GM13976 (cell line): ENCODE data around the gene TKTL2.
"Not testable (repeated sequence)": the region's sequence is repeated elsewhere in the genome, so short reads cannot be mapped to it uniquely, and the experiment has no call there.

ENCODE experiments used
- DNase-seq: peaks from one replicate; pipeline ENCODE4 v3.0.0; 2012; ENCODE audit warnings: low spot score
- in situ Hi-C: fragments of 300-500 bp; cut with MboI; formaldehyde crosslinking; loops from one replicate; pipeline ENCODE4 v1.12.0; 2022; ENCODE audit warnings: low sequenced_read_pairs, mixed read lengths, inconsistent platforms; ENCODE audit not compliant: unreplicated experiment
- TF ChIP-seq, protein P1 (sequence below): IDR thresholded peaks from 2 replicates; pipeline ENCODE4 v1.5.1; 2012; ENCODE audit warnings: borderline replicate concordance, mild to moderate bottlenecking; ENCODE audit not compliant: insufficient read depth; ENCODE audit errors: extremely low read depth, missing control alignments, control extremely low read depth

The TKTL2 gene

DNA sequence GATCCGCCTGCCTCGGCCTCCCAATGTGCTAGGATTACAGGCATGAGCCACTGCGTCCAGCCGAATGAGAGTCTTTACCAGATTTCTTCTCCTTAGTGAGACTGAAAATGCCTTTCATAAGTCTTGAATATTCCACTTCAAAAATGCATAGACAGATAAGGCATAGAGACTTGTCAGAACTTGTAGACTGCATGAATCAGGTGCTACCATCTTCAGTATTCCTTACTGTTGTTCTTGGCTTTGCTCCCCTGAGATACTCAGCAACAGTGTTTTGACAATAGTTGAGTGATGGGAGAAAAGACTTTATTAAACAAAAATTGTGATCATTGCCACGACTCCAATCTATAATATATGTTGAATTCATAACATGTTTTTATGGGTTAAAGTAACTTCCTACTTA lies 11.0 kb downstream of the TKTL2 start:
- in situ Hi-C loops: no loop called here
- TF ChIP-seq, protein P1, sequence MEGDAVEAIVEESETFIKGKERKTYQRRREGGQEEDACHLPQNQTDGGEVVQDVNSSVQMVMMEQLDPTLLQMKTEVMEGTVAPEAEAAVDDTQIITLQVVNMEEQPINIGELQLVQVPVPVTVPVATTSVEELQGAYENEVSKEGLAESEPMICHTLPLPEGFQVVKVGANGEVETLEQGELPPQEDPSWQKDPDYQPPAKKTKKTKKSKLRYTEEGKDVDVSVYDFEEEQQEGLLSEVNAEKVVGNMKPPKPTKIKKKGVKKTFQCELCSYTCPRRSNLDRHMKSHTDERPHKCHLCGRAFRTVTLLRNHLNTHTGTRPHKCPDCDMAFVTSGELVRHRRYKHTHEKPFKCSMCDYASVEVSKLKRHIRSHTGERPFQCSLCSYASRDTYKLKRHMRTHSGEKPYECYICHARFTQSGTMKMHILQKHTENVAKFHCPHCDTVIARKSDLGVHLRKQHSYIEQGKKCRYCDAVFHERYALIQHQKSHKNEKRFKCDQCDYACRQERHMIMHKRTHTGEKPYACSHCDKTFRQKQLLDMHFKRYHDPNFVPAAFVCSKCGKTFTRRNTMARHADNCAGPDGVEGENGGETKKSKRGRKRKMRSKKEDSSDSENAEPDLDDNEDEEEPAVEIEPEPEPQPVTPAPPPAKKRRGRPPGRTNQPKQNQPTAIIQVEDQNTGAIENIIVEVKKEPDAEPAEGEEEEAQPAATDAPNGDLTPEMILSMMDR: no peak
- DNase-seq: no peak

GRCh38 chr4:163448540-163449203 lies 24.9 kb downstream of the TKTL2 start:
- DNase-seq: no peak
- in situ Hi-C loops: no loop called here
- TF ChIP-seq, protein P1: no peak

- DNase-seq: no peak
- TF ChIP-seq, protein P1: no peak
- in situ Hi-C loops: no loop called here
Observed at GRCh38 chr4:163447481-163447880, 26.1 kb downstream of the TKTL2 start.

GRCh38 chr4:163447023-163447422 lies 26.5 kb downstream of the TKTL2 start:
- DNase-seq, in situ Hi-C loops: not testable (repeated sequence)

GRCh38 chr4:163440040-163440439 lies 33.5 kb downstream of the TKTL2 start:
- TF ChIP-seq, protein P1: no peak
- in situ Hi-C loops: no loop called here
- no peak for DNase-seq
